ENCODE measurements around the gene SETDB2. TPM values are rescaled to one million over a fixed set of nuclear protein-coding genes. Genes with fewer than 3 reads are reported as not detected.

Gene SETDB2
- total and polyA plus RNA-seq, 4 donors = 11.9 to 22.0 (median 15.7) TPM

DNA sequence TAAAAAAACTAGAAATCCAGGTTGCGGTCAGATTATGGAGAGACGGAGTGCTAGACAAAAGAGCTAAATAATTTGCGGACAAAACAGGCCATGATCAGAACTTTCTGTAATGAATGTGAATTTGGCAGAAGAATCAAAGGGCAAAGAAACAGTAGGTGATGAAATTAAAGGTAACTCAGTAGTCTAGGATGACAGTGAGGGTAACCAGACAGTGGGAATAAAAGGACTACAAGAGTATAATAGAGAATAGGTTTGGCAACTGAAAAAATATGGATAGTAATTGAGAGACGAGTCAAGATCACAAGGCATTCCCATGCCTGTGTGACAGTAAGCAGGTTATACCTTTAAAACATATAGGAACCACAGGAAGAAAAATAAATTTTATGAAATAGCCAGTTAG lies 36.1 kb upstream of the SETDB2 start:
- Histone ChIP-seq H3K4me3 (ENCODE audit: low read depth, low read length) (no peak overlapping the region), H3K27ac (ENCODE audit: low read depth, low read length) (no peak overlapping the region), H3K9me3 (ENCODE audit: control insufficient read depth, insufficient read depth, low read length) (no peaks in the 10 kb centered on the region), H3K4me1 (ENCODE audit: control insufficient read depth, insufficient read depth, low read length) (no peaks in the 10 kb centered on the region), H3K36me3 (ENCODE audit: control insufficient read depth, insufficient read depth, low read length) (no peaks in the 10 kb centered on the region), H3K27me3 (ENCODE audit: control insufficient read depth, insufficient read depth, low read length) (no peaks in the 10 kb centered on the region)
- DNase-seq (ENCODE audit: low read depth in 4 of 6, low spot score in 6 of 6) = no peak
- 78% methylated on average over 3 of the region's 4 CpGs for WGBS (ENCODE audit: insufficient coverage)

DNA sequence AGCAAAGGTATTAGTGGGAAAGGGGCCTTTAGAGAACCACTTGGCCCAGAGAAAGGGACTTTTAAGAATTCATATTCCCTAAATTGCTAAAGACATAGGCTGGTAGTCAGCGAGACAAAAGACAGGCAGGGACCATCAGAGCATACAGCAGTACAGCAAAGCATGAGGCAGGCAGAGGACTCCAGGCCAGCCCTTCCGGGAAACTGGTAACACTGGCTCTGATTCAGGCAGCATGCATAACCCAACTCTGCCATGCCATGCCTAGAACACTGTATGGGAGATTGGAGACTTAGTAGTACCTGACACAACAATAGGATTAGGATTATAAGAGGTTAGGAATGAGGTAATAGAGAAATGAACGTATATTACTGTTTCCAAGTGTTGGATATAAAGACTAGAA lies 35.1 kb upstream of the SETDB2 start:
- Histone ChIP-seq H3K27me3 (ENCODE audit: control insufficient read depth, insufficient read depth, low read length) (no peaks in the 10 kb centered on the region), H3K4me1 (ENCODE audit: control insufficient read depth, insufficient read depth, low read length) (no peaks in the 10 kb centered on the region), H3K9me3 (ENCODE audit: control insufficient read depth, insufficient read depth, low read length) (no peaks in the 10 kb centered on the region), H3K36me3 (ENCODE audit: control insufficient read depth, insufficient read depth, low read length) (no peaks in the 10 kb centered on the region), H3K27ac (ENCODE audit: low read depth, low read length) (no peak overlapping the region), H3K4me3 (ENCODE audit: low read depth, low read length) (no peak overlapping the region)
- DNase-seq (ENCODE audit: low read depth in 4 of 6, low spot score in 6 of 6) = no peak
- WGBS (ENCODE audit: insufficient coverage) = 92% methylated on average over 2 of the region's 3 CpGs

DNA sequence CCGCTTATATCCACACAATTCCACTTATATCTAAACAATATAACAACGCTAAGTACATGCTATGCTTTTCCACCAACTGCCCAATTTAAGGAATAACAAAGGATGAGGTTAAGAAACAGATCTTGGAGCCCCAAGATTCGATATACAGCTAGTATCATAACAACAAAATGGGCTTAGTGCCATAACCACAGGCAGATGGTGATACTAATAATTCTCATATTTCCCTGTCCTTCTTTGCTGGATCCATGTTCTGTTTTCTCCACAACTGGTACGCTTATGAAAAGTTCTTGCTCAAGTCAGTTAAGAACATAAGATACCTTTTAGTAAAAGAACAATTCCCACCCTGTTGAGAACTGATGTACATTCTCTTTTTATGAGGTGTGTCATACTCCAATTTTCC lies 34.1 kb upstream of the SETDB2 start:
- no peak for DNase-seq (ENCODE audit: low read depth in 4 of 6, low spot score in 6 of 6)
- 71% methylated on average over 1 of the region's 4 CpGs for WGBS (ENCODE audit: insufficient coverage)

DNA sequence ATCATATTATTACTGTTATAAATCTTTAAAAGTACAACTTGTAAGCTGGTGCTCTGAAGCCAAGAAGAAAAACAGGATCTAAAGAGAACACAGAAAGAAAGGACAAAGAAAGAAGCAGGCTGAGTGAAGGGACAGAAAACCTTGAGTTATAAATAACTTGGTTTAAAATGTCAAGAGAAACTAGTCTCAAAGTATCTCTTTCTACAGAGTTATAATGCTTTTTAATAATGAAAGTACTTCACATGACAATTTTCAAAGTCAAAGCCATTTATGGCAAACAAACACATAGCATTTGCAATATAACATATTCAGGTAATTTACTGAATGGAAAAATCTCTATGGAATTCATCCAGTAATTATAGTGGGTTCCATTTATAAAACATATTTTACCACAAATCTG lies 33.6 kb upstream of the SETDB2 start:
- Histone ChIP-seq H3K4me3 (ENCODE audit: low read depth, low read length) (no peak overlapping the region), H3K4me1 (ENCODE audit: control insufficient read depth, insufficient read depth, low read length) (no peaks in the 10 kb centered on the region), H3K9me3 (ENCODE audit: control insufficient read depth, insufficient read depth, low read length) (no peaks in the 10 kb centered on the region), H3K27ac (ENCODE audit: low read depth, low read length) (no peak overlapping the region), H3K27me3 (ENCODE audit: control insufficient read depth, insufficient read depth, low read length) (no peaks in the 10 kb centered on the region), H3K36me3 (ENCODE audit: control insufficient read depth, insufficient read depth, low read length) (no peaks in the 10 kb centered on the region)
- DNase-seq (ENCODE audit: low read depth in 4 of 6, low spot score in 6 of 6) = no peak

More for the DNA sequence above, 34.1 kb upstream of the SETDB2 start:
- Histone ChIP-seq H3K4me1 (ENCODE audit: control insufficient read depth, insufficient read depth, low read length) (no peaks in the 10 kb centered on the region), H3K27me3 (ENCODE audit: control insufficient read depth, insufficient read depth, low read length) (no peaks in the 10 kb centered on the region), H3K4me3 (ENCODE audit: low read depth, low read length) (no peak overlapping the region), H3K9me3 (ENCODE audit: control insufficient read depth, insufficient read depth, low read length) (no peaks in the 10 kb centered on the region), H3K27ac (ENCODE audit: low read depth, low read length) (no peak overlapping the region), H3K36me3 (ENCODE audit: control insufficient read depth, insufficient read depth, low read length) (no peaks in the 10 kb centered on the region)

DNA sequence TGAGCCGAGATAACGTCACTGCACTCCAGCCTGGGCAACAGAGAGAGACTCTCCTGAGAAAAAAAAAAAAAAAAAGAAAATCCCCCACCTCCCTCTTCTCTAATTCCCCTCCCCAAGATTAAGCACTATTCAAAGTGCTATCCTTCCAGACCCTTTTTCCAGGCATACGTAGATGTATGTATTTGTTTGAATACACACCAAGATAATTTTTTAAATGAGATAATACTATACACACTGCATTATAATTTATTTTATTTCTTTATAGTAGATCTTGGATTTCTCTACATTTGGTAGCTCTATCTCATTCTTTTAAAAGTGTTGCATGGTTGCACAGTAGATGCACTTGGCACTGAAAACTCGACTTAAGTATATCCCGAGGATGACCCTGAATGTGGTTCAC lies 32.7 kb upstream of the SETDB2 start:
- H3K9me3 ChIP-seq (ENCODE audit: control insufficient read depth, insufficient read depth, low read length) = no peaks in the 10 kb centered on the region
- no peaks in the 10 kb centered on the region for H3K27me3 ChIP-seq (ENCODE audit: control insufficient read depth, insufficient read depth, low read length)
- no peaks in the 10 kb centered on the region for H3K4me1 ChIP-seq (ENCODE audit: control insufficient read depth, insufficient read depth, low read length)
- WGBS (ENCODE audit: insufficient coverage) = 100% methylated on average over 2 of the region's 5 CpGs
- no peaks in the 10 kb centered on the region for H3K36me3 ChIP-seq (ENCODE audit: control insufficient read depth, insufficient read depth, low read length)
- H3K27ac ChIP-seq (ENCODE audit: low read depth, low read length) = no peak overlapping the region
- DNase-seq (ENCODE audit: low read depth in 4 of 6, low spot score in 6 of 6) = no peak
- no peak overlapping the region for H3K4me3 ChIP-seq (ENCODE audit: low read depth, low read length)

DNA sequence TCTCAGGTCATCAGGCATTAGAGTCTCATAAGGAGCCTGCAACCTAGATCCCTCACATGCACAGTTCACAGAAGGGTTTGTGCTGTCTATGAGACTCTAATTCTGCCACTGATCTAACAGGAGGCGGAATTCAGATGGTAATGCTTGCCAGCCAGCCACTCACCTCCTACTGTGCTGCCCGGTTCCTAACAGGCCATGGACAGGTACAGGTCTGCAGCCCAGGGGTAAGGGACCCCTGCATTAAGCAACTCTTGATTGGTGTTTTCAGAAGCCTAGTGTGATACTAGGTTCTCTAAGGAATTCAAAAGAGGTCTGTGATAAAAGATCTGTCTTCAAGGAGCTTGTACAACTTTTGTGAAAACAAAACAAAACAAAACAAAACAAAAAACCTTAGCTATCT lies 31.3 kb upstream of the SETDB2 start:
- no peaks in the 10 kb centered on the region for H3K27me3 ChIP-seq (ENCODE audit: control insufficient read depth, insufficient read depth, low read length)
- H3K4me1 ChIP-seq (ENCODE audit: control insufficient read depth, insufficient read depth, low read length) = no peaks in the 10 kb centered on the region
- H3K4me3 ChIP-seq (ENCODE audit: low read depth, low read length) = no peak overlapping the region
- no peak overlapping the region for H3K27ac ChIP-seq (ENCODE audit: low read depth, low read length)
- DNase-seq (ENCODE audit: low read depth in 4 of 6, low spot score in 6 of 6) = no peak
- H3K36me3 ChIP-seq (ENCODE audit: control insufficient read depth, insufficient read depth, low read length) = no peaks in the 10 kb centered on the region
- WGBS (ENCODE audit: insufficient coverage) = 100% methylated on average over 1 of the region's 2 CpGs
- H3K9me3 ChIP-seq (ENCODE audit: control insufficient read depth, insufficient read depth, low read length) = no peaks in the 10 kb centered on the region

DNA sequence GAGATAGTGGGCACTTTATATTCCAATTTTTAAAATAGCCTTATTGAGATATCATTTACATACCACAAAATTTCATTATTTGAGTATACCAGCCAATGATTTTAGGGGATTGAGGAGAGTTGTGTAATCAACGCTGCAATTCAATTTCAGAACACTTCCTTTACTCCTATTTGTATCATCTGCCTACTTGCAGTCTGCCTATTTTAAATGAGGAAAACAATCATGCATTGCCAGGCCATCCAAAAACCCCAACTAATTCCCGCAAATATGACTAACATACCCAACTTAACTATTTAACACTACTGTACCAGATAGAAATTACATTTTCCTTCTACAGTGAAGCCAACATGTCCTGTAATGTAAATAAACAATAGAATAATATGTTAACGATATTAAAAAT lies 26.9 kb upstream of the SETDB2 start:
- no peaks in the 10 kb centered on the region for H3K36me3 ChIP-seq (ENCODE audit: control insufficient read depth, insufficient read depth, low read length)
- no peak for DNase-seq (ENCODE audit: low read depth in 4 of 6, low spot score in 6 of 6)
- H3K27ac ChIP-seq (ENCODE audit: low read depth, low read length) = no peak overlapping the region
- 100% methylated on average over 1 of the region's 3 CpGs for WGBS (ENCODE audit: insufficient coverage)
- H3K9me3 ChIP-seq (ENCODE audit: control insufficient read depth, insufficient read depth, low read length) = no peaks in the 10 kb centered on the region
- no peak overlapping the region for H3K4me3 ChIP-seq (ENCODE audit: low read depth, low read length)
- H3K4me1 ChIP-seq (ENCODE audit: control insufficient read depth, insufficient read depth, low read length) = no peaks in the 10 kb centered on the region
- H3K27me3 ChIP-seq (ENCODE audit: control insufficient read depth, insufficient read depth, low read length) = no peaks in the 10 kb centered on the region

DNA sequence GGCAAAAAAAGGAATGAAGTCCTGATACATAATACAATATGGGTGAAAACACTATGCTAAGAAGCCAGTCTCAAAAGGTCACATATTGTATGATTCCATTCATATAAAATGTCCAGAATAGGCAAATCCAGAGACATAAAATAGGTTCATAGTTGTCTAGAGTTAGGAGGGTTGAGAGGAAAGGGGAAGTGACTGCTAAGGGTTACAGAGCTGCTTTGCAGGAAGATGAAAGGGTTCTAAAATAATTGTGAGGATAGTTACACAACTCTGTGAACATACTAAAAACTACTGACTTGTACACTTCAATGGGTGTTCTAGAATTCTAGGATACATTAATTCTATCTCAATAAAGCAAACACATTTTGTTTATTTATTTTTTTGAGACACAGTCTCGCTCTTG lies 25.9 kb upstream of the SETDB2 start:
- WGBS (ENCODE audit: insufficient coverage) = 91% methylated on average over 1 of the region's 1 CpG
- H3K36me3 ChIP-seq (ENCODE audit: control insufficient read depth, insufficient read depth, low read length) = no peaks in the 10 kb centered on the region

DNA sequence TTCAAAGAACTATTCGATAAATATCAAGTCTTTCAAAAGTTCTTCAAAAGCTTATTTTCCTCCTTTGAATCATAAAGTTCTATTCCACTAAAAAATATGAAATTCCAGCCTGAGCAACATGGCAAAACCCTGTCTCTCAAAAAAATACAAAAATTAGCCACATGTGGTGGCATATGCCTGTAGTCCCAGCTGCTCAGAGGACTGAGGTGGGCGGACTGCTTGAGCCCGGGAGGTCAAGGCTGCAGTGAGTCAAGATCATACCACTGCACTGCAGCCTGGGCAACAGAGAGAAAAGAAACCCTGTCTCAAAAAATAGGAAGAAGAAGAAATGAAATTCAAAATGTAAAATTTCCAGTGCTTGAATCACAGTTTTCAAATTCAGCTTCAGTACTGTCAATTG lies 24.8 kb upstream of the SETDB2 start:
- 83% methylated on average over 3 of the region's 3 CpGs for WGBS (ENCODE audit: insufficient coverage)
- Histone ChIP-seq H3K27ac (ENCODE audit: low read depth, low read length) (no peak overlapping the region), H3K4me1 (ENCODE audit: control insufficient read depth, insufficient read depth, low read length) (no peaks in the 10 kb centered on the region)

More for the DNA sequence above, 25.9 kb upstream of the SETDB2 start:
- Histone ChIP-seq H3K27ac (ENCODE audit: low read depth, low read length) (no peak overlapping the region), H3K27me3 (ENCODE audit: control insufficient read depth, insufficient read depth, low read length) (no peaks in the 10 kb centered on the region), H3K4me1 (ENCODE audit: control insufficient read depth, insufficient read depth, low read length) (no peaks in the 10 kb centered on the region), H3K4me3 (ENCODE audit: low read depth, low read length) (no peak overlapping the region), H3K9me3 (ENCODE audit: control insufficient read depth, insufficient read depth, low read length) (no peaks in the 10 kb centered on the region)
- no peak for DNase-seq (ENCODE audit: low read depth in 4 of 6, low spot score in 6 of 6)

DNA sequence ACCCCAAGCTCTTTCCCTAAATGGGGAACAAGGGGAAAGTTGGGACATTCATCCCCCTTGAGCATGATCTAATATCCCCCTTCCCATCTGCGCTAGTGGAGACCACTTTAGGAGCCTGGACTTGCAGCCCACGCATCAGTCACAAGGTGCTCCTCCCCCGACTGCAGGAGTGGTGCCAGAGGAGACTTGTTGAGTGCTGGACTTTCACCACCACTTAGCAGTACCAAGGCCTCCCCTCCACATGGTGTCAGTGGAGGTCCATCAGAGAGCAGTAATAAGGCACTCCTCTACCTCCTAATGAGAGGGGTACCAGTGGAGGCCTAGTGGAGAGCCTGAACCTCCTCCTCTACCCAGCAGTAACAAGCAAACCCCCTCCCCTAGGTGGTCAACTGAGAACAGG lies 22.7 kb upstream of the SETDB2 start:
- Histone ChIP-seq H3K4me3 (ENCODE audit: low read depth, low read length) (no peak overlapping the region), H3K27ac (ENCODE audit: low read depth, low read length) (no peak overlapping the region), H3K4me1 (ENCODE audit: control insufficient read depth, insufficient read depth, low read length) (no peaks in the 10 kb centered on the region), H3K27me3 (ENCODE audit: control insufficient read depth, insufficient read depth, low read length) (no peaks in the 10 kb centered on the region), H3K9me3 (ENCODE audit: control insufficient read depth, insufficient read depth, low read length) (no peaks in the 10 kb centered on the region), H3K36me3 (ENCODE audit: control insufficient read depth, insufficient read depth, low read length) (no peaks in the 10 kb centered on the region)
- no peak for DNase-seq (ENCODE audit: low read depth in 4 of 6, low spot score in 6 of 6)
- WGBS (ENCODE audit: insufficient coverage) = no CpG with 5 or more reads among the region's 3 CpGs

More for the DNA sequence above, 24.8 kb upstream of the SETDB2 start:
- Histone ChIP-seq H3K36me3 (ENCODE audit: control insufficient read depth, insufficient read depth, low read length) (no peaks in the 10 kb centered on the region), H3K4me3 (ENCODE audit: low read depth, low read length) (no peak overlapping the region), H3K9me3 (ENCODE audit: control insufficient read depth, insufficient read depth, low read length) (no peaks in the 10 kb centered on the region), H3K27me3 (ENCODE audit: control insufficient read depth, insufficient read depth, low read length) (no peaks in the 10 kb centered on the region)
- DNase-seq (ENCODE audit: low read depth in 4 of 6, low spot score in 6 of 6) = no peak

Measured in spinal cord (tissue), 10 donors.